ENCODE measurements around the gene CNTN1. TPM values are rescaled to one million over a fixed set of nuclear protein-coding genes. Genes with fewer than 3 reads are reported as not detected.

CNTN1 gene
- total RNA-seq, 4 donors from 2014 or later = 64.1 to 193 (median 92.4) TPM

- WGBS, 2 donors (ENCODE audit: low coverage in 1 of 2) = 100% methylated on average over 1 of the region's 6 CpGs; no CpG with 5 or more reads in 1 of the 2 donors
- no peak for ATAC-seq
- H3K4me1 ChIP-seq = no peaks in the 10 kb centered on the region
- no peaks in the 10 kb centered on the region for H3K27me3 ChIP-seq
- H3K9me3 ChIP-seq = no peaks in the 10 kb centered on the region
- peaks cover 0 to 3% of the 10 kb centered on the region in 2 donors for H3K36me3 ChIP-seq
- no peak overlapping the region for H3K4me3 ChIP-seq
- H3K27ac ChIP-seq = no peak overlapping the region
- TF ChIP-seq POLR2A (IDR thresholded peaks at IDR 0.05) (no peak), POLR2AphosphoS5 (IDR thresholded peaks at IDR 0.05) (no peak), CTCF (IDR thresholded peaks at IDR 0.05) (no peak), EP300 (IDR thresholded peaks at IDR 0.05) (no peak)
These were observed 145.7 kb downstream of the CNTN1 start for GRCh38 chr12:40837891-40838429.

GRCh38 chr12:40843495-40843894 is 151.3 kb downstream of the CNTN1 start:
- no peak overlapping the region for H3K27ac ChIP-seq
- ATAC-seq = no peak
- no peaks in the 10 kb centered on the region for H3K27me3 ChIP-seq
- no peaks in the 10 kb centered on the region for H3K9me3 ChIP-seq
- TF ChIP-seq POLR2AphosphoS5 (IDR thresholded peaks at IDR 0.05) (no peak), CTCF (IDR thresholded peaks at IDR 0.05) (no peak), POLR2A (IDR thresholded peaks at IDR 0.05) (no peak), EP300 (IDR thresholded peaks at IDR 0.05) (no peak)
- no peaks in the 10 kb centered on the region for H3K36me3 ChIP-seq
- H3K4me3 ChIP-seq = no peak overlapping the region
- WGBS, 2 donors (ENCODE audit: low coverage in 1 of 2) = 15 to 75% methylated on average over 3 of the region's 3 CpGs
- no peaks in the 10 kb centered on the region for H3K4me1 ChIP-seq

GRCh38 chr12:40853221-40853620 is 161.0 kb downstream of the CNTN1 start:
- Histone ChIP-seq H3K27ac (no peak overlapping the region), H3K27me3 (no peaks in the 10 kb centered on the region), H3K4me3 (no peak overlapping the region), H3K36me3 (no peaks in the 10 kb centered on the region), H3K9me3 (no peaks in the 10 kb centered on the region), H3K4me1 (no peaks in the 10 kb centered on the region)
- 72 to 82% methylated on average over 1 of the region's 1 CpG for WGBS, 2 donors (ENCODE audit: low coverage in 1 of 2)
- no peak for TF ChIP-seq POLR2A (IDR thresholded peaks at IDR 0.05)
- TF ChIP-seq POLR2AphosphoS5 (IDR thresholded peaks at IDR 0.05) = no peak
- TF ChIP-seq EP300 (IDR thresholded peaks at IDR 0.05) = no peak
- TF ChIP-seq CTCF (IDR thresholded peaks at IDR 0.05) = no peak
- ATAC-seq = no peak

- ATAC-seq = no peak
- Histone ChIP-seq H3K27me3 (no peaks in the 10 kb centered on the region), H3K36me3 (no peaks in the 10 kb centered on the region), H3K27ac (no peak overlapping the region), H3K4me1 (no peaks in the 10 kb centered on the region), H3K4me3 (no peak overlapping the region), H3K9me3 (no peaks in the 10 kb centered on the region)
- 43 to 48% methylated on average over 3 to 4 of the region's 4 CpGs for WGBS, 2 donors (ENCODE audit: low coverage in 1 of 2)
- no peak for TF ChIP-seq EP300 (IDR thresholded peaks at IDR 0.05)
- no peak for TF ChIP-seq CTCF (IDR thresholded peaks at IDR 0.05)
- no peak for TF ChIP-seq POLR2A (IDR thresholded peaks at IDR 0.05)
- TF ChIP-seq POLR2AphosphoS5 (IDR thresholded peaks at IDR 0.05) = no peak
These were observed 162.4 kb downstream of the CNTN1 start for GRCh38 chr12:40854604-40855003.

- no peak for ATAC-seq
- no peaks in the 10 kb centered on the region for H3K27me3 ChIP-seq
- no peaks in the 10 kb centered on the region for H3K9me3 ChIP-seq
- TF ChIP-seq EP300 (IDR thresholded peaks at IDR 0.05) = no peak
- TF ChIP-seq POLR2A (IDR thresholded peaks at IDR 0.05) = no peak
- no peak for TF ChIP-seq CTCF (IDR thresholded peaks at IDR 0.05)
- no peak for TF ChIP-seq POLR2AphosphoS5 (IDR thresholded peaks at IDR 0.05)
- H3K36me3 ChIP-seq = no peaks in the 10 kb centered on the region
- no peak overlapping the region for H3K27ac ChIP-seq
- peaks cover 0 to 12% (median 0%) of the 10 kb centered on the region in 3 donors for H3K4me1 ChIP-seq
- H3K4me3 ChIP-seq = no peak overlapping the region
- WGBS, 2 donors (ENCODE audit: low coverage in 1 of 2) = 79 to 100% methylated on average over 1 of the region's 1 CpG
These were observed 172.7 kb downstream of the CNTN1 start for GRCh38 chr12:40864891-40865290.
